Measurements from ENCODE around the gene AP3B1. TPM values are rescaled to one million over a fixed set of nuclear protein-coding genes. Genes with fewer than 3 reads are reported as not detected.

AP3B1 gene, protein sequence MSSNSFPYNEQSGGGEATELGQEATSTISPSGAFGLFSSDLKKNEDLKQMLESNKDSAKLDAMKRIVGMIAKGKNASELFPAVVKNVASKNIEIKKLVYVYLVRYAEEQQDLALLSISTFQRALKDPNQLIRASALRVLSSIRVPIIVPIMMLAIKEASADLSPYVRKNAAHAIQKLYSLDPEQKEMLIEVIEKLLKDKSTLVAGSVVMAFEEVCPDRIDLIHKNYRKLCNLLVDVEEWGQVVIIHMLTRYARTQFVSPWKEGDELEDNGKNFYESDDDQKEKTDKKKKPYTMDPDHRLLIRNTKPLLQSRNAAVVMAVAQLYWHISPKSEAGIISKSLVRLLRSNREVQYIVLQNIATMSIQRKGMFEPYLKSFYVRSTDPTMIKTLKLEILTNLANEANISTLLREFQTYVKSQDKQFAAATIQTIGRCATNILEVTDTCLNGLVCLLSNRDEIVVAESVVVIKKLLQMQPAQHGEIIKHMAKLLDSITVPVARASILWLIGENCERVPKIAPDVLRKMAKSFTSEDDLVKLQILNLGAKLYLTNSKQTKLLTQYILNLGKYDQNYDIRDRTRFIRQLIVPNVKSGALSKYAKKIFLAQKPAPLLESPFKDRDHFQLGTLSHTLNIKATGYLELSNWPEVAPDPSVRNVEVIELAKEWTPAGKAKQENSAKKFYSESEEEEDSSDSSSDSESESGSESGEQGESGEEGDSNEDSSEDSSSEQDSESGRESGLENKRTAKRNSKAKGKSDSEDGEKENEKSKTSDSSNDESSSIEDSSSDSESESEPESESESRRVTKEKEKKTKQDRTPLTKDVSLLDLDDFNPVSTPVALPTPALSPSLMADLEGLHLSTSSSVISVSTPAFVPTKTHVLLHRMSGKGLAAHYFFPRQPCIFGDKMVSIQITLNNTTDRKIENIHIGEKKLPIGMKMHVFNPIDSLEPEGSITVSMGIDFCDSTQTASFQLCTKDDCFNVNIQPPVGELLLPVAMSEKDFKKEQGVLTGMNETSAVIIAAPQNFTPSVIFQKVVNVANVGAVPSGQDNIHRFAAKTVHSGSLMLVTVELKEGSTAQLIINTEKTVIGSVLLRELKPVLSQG
- 41.8 and 43.3 TPM in 2 replicates for total RNA-seq (2021)
- long read RNA-seq, full-length matches to known transcripts, result 112 of 352 reads
- long read RNA-seq, partial matches to known transcripts, result 207 of 352 reads
- long read RNA-seq, other reads (novel, unspliced or antisense), result 33 of 352 reads

DNA sequence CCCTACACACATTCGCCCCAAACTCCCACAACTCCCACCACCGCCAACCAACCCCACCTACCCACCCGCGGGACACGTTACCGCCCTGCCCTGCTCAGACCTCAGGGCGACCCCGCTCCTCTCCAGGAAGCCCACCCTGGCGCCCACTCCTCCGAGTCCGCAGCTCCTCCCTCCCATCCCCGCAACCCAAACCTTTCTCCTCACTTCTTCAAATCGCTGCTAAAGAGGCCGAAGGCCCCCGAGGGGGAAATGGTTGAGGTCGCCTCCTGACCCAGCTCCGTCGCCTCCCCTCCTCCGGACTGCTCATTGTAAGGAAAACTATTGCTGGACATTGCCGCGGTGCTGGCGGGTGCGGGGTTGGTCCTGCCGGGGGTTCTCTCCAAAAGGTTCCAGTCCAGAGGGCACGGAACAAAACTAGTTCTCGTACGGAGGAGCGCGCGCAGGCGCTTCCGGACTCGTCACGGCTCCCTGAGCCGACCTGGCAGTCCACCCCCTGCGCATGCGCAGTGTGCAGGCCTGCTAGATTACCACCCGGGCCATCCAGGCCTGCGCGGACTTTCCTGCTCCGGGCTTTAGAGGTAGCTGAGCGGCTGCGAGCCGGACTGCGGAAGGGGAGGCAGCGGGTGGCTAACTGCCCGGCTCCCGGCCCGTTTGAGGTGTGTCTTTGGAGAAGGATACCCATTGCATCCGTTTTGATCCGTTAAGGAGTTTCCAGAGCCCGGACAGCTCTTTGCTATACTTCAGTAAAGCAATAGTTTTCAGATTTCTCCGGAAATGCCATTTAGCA is at the start of gene AP3B1:
Gene AP3B1, minus strand, starts transcription at position 451 of the 787 bp plus-strand sequence. Its CDS starts 119 bp downstream, at position 332.
- Histone ChIP-seq H4K8ac (replicated peaks; ENCODE audit: insufficient read length, low read depth, low read length) (no peak within 1 kb of the TSS), H3K9me3 (ENCODE audit: control insufficient read depth, low read depth, low read length) (no peaks in the 10 kb centered on the region), H2AFZ (ENCODE audit: low read length) (peak within 1 kb of the TSS; percentile 25), H3K4me1 (ENCODE audit: insufficient read depth, low read length) (no peaks in the 10 kb centered on the region), H3K18ac (ENCODE audit: insufficient read length, low read depth, low read length) (peak within 1 kb of the TSS; percentile 21), H3K23me2 (ENCODE audit: insufficient read length, low read depth, low read length, poor library complexity, severe bottlenecking) (peaks cover 5% of the 10 kb centered on the region), H3K27ac (ENCODE audit: insufficient read length, low read depth, low read length) (peak within 1 kb of the TSS; percentile 18), H4K20me1 (ENCODE audit: control insufficient read depth, insufficient read depth, insufficient read length) (no peaks in the 10 kb centered on the region), H2BK120ac (ENCODE audit: low read depth, low read length, poor library complexity, severe bottlenecking) (no peak within 1 kb of the TSS), H4K91ac (ENCODE audit: insufficient read length, low read depth, low read length) (no peak within 1 kb of the TSS), H2BK5ac (ENCODE audit: insufficient read length, low read length) (no peak within 1 kb of the TSS), H3K4ac (ENCODE audit: low read depth, low read length) (no peak within 1 kb of the TSS), H3K4me2 (ENCODE audit: insufficient read depth, insufficient read length, low read length) (peak within 1 kb of the TSS; percentile 75), H2BK12ac (ENCODE audit: insufficient read length, low read depth, low read length) (no peak within 1 kb of the TSS), H3K79me1 (ENCODE audit: insufficient read depth, low read depth, low read length, poor library complexity, severe bottlenecking) (no peaks in the 10 kb centered on the region), H3K27me3 (ENCODE audit: insufficient read depth, low read length) (no peaks in the 10 kb centered on the region), H2BK15ac (ENCODE audit: low read depth, low read length) (no peak within 1 kb of the TSS), H2AK5ac (ENCODE audit: insufficient read length, low read length) (no peak within 1 kb of the TSS), H3K9ac (ENCODE audit: extremely low read depth, insufficient read length, low read length) (peak within 1 kb of the TSS; percentile 71), H3K14ac (ENCODE audit: insufficient read depth, low read length) (peak within 1 kb of the TSS; percentile 70), H2BK20ac (ENCODE audit: low read depth, low read length, poor library complexity, severe bottlenecking) (no peak within 1 kb of the TSS), H3K56ac (ENCODE audit: insufficient read length, low read depth, low read length) (no peak within 1 kb of the TSS), H3T11ph (ENCODE audit: low read length) (no peak within 1 kb of the TSS), H3K23ac (ENCODE audit: insufficient read length, low read depth, low read length) (no peak within 1 kb of the TSS), H4K5ac (ENCODE audit: insufficient read length, low read depth, low read length) (no peak within 1 kb of the TSS), H3K79me2 (ENCODE audit: insufficient read depth, low read length) (peaks cover 1% of the 10 kb centered on the region)
- Mint-ChIP-seq H3K4me3 (peak within 1 kb of the TSS; percentile 93 to 100), H3K27ac (peak within 1 kb of the TSS; percentile 98 to 99 (median 99)), H3K36me3 (ENCODE audit: insufficient read depth in 1 of 3, low read depth in 3 of 3) (peaks cover 0 to 4% (median 2%) of the 10 kb centered on the region in 3 experiments; a peak in 2 of 7 replicates), H3K4me1 (peaks cover 13 to 35% of the 10 kb centered on the region in 2 experiments), H3K27me3 (ENCODE audit: low read depth) (peaks cover 3% of the 10 kb centered on the region), H3K9me3 (peaks cover 0 to 3% of the 10 kb centered on the region in 2 experiments; a peak in 2 of 5 replicates)
- peak; percentile 99 for DNase-seq
- no CpG with 5 or more reads among the region's 53 CpGs for WGBS (ENCODE audit: extremely low coverage, insufficient read length, low lambda C conversion rate)
- TF ChIP-seq, protein P1, sequence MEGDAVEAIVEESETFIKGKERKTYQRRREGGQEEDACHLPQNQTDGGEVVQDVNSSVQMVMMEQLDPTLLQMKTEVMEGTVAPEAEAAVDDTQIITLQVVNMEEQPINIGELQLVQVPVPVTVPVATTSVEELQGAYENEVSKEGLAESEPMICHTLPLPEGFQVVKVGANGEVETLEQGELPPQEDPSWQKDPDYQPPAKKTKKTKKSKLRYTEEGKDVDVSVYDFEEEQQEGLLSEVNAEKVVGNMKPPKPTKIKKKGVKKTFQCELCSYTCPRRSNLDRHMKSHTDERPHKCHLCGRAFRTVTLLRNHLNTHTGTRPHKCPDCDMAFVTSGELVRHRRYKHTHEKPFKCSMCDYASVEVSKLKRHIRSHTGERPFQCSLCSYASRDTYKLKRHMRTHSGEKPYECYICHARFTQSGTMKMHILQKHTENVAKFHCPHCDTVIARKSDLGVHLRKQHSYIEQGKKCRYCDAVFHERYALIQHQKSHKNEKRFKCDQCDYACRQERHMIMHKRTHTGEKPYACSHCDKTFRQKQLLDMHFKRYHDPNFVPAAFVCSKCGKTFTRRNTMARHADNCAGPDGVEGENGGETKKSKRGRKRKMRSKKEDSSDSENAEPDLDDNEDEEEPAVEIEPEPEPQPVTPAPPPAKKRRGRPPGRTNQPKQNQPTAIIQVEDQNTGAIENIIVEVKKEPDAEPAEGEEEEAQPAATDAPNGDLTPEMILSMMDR (conservative IDR thresholded peaks at IDR 0.05), result no peak

Measured in H9 (cell line).